NT2/D1 (cell line): ENCODE measurements around the gene FAM184A.

Experiments
- DNase-seq: peaks from one replicate; pipeline ENCODE4 v3.0.0-alpha.2; 2011; ENCODE audit warnings: low read depth, low spot score
- H3K27me3 ChIP-seq: 2 replicates; pipeline ENCODE4 v1.6.0; 2011; ENCODE audit warnings: mild to moderate bottlenecking; ENCODE audit not compliant: insufficient read length, insufficient read depth
- H3K36me3 ChIP-seq: 2 replicates; pipeline ENCODE4 v1.6.1; 2011; ENCODE audit warnings: mild to moderate bottlenecking, low read length, mixed read lengths; ENCODE audit not compliant: insufficient read depth, insufficient read length
- H3K4me1 ChIP-seq: 2 replicates; pipeline ENCODE4 v1.5.1; 2011; ENCODE audit not compliant: insufficient read depth, insufficient read length
- H3K4me3 ChIP-seq: 2 replicates; pipeline ENCODE4 v1.5.1; 2011; ENCODE audit warnings: low read depth; ENCODE audit not compliant: insufficient read length
- H3K9ac ChIP-seq: 2 replicates; pipeline ENCODE4 v1.6.0; 2011; ENCODE audit warnings: low read depth; ENCODE audit not compliant: insufficient read length
- H3K9me3 ChIP-seq: 2 replicates; pipeline ENCODE4 v1.5.1; 2011; ENCODE audit warnings: mild to moderate bottlenecking, low read length; ENCODE audit not compliant: insufficient read depth
- SUZ12 ChIP-seq: IDR thresholded peaks from 2 replicates; pipeline ENCODE4 v1.6.1; 2011; ENCODE audit not compliant: insufficient read length, insufficient read depth; ENCODE audit errors: extremely low read depth
- YY1 ChIP-seq: IDR thresholded peaks from 2 replicates; pipeline ENCODE4 v1.6.1; 2011; ENCODE audit not compliant: insufficient read length, insufficient read depth
- ZNF274 ChIP-seq: IDR thresholded peaks from 2 replicates; pipeline ENCODE4 v1.6.1; 2011; ENCODE audit warnings: mild to moderate bottlenecking, low read depth, low read length

Gene FAM184A

DNA sequence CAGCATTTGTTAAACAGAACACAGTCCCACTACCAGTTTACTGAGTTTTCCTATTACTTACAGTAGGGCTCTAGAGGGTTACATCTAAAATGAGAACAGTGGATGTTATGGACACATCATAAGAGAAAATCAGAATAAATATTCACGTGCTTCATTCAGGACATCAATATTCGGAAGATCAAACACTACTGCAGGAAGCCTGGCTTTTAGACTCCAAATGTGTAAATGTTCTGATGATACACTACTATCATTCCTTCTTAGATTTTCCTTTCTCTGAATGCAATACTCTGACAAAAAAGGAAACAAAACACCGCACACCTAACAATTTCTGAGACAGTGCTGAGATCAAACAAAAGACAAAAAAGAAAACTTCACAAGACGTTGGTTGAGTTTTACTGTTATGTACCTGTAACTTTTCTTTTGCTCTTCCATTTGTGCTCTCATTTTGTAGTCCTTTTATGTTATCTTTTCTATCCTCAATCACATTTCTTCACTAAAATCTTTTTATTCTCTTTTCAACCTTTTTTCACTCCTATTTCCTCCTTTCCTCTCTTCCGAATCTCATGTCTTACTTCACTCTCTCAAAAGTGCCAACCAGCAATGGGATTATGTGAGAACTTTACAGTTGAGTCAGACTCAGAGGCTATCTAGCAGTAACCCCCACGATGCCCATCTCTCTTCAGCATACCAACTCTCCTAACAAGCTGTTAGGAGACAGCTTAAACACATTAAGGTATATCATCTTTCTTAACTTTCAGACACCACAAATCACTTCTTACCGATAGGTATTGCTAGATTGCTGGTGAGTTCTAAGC lies 1.7 kb downstream of the FAM184A start:
- no peak for TF ChIP-seq YY1
- TF ChIP-seq SUZ12 = no peak
- no peak for TF ChIP-seq ZNF274
- Histone ChIP-seq H3K9ac (no peak overlapping the region), H3K27me3 (peaks cover 12% of the 10 kb centered on the region), H3K4me3 (no peak overlapping the region), H3K9me3 (no peaks in the 10 kb centered on the region), H3K4me1 (no peaks in the 10 kb centered on the region), H3K36me3 (no peaks in the 10 kb centered on the region)
- DNase-seq = no peak

DNA sequence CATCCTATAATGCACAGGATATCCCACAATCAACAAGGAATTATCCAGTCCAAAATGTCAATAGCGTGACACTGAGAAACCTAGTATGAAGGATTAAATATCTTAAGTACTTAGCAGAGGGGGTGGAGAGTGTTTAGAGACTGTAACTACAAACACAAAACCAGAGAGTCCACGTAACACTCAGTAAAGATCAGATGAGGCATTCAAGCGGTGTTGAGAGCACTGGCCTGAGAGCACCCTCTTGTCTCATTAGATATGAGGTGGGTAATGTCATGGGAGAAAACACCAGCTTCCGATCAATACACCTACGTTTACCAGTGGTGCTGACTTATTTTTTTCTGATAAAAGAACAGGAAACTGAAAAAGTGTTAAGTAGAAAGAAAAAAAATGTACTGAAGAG lies 2.3 kb downstream of the FAM184A start:
- H3K9ac ChIP-seq = no peak overlapping the region
- TF ChIP-seq ZNF274 (no peak), YY1 (no peak), SUZ12 (no peak)
- no peaks in the 10 kb centered on the region for H3K9me3 ChIP-seq
- no peak overlapping the region for H3K4me3 ChIP-seq
- H3K36me3 ChIP-seq = no peaks in the 10 kb centered on the region
- peaks cover 12% of the 10 kb centered on the region for H3K27me3 ChIP-seq
- no peak for DNase-seq
- no peaks in the 10 kb centered on the region for H3K4me1 ChIP-seq

DNA sequence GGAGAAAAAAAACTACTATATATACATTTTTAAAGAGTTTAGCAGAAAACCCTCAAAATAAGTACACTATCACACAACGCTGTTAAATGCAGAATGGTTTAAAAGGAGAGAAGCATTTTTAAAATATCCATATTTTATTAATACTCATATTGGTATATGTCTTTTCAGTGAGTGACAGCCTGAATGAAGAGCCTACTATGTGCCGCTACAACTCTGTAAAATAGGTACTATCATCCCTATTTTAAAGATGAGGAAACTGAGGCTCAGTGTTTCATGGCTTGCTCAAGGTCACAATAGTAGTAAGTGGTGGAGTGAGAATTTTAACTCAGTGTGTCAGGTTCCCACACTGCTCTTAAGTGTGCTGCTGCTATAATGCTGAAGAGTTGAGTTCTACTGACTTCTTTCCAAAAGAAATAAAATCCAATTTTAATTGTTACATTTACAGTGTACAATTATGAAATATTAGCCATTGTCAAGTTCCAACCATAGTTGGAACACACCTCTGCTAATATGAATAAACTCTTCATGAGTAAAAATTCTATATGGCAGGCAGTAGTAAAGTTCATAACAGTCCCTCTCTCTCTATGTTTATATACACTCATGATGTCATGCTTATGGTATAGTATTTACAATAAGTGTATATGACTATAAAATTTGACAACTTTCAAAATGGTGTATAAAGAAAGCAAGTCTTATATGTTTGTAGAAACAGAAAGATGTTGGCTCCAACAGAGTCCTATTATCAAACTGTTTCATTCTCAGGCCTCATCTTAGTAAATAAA lies 3.1 kb downstream of the FAM184A start:
- H3K9me3 ChIP-seq = no peaks in the 10 kb centered on the region
- no peak overlapping the region for H3K4me3 ChIP-seq
- no peak for DNase-seq
- H3K36me3 ChIP-seq = no peaks in the 10 kb centered on the region
- H3K4me1 ChIP-seq = no peaks in the 10 kb centered on the region
- H3K27me3 ChIP-seq = peaks cover 12% of the 10 kb centered on the region
- no peak overlapping the region for H3K9ac ChIP-seq
- TF ChIP-seq YY1 (no peak), ZNF274 (no peak), SUZ12 (no peak)

DNA sequence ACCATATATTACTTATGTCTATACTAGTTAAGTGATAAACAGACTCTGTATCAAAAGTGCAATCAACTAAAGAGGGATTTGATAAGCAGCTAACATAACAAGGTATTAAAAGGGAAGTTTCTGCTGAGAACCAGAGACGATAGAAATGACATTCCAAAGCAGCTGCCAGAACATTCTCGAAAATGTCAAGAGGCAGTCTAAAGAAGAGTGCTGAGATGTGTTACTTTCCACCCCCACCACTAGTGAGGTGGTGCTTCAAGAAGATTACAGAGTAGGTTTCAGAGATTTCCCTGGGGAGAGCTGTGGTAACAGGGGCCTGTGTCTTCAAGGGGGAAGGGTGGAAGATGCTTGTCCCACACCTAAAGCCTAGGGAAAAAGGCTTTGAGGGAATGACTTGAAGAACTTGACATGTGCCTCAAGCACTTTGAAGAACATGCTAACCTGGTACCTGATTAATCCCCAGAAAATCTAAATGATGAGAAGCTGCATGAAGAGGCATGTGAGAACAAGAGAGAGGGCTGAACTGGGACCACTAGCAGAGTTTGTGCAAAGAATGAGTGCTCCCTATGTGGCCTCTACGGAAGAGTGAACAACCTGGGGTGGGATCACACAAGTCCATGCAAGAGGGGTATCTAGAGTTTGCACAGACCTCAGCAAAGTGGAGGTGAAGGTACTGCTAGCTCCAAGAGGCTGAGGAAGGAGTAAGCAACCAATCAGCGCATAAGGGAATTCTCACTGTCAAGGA lies 5.0 kb downstream of the FAM184A start:
- no peak for DNase-seq
- peaks cover 3% of the 10 kb centered on the region for H3K27me3 ChIP-seq
- no peaks in the 10 kb centered on the region for H3K9me3 ChIP-seq
- H3K36me3 ChIP-seq = no peaks in the 10 kb centered on the region
- no peak overlapping the region for H3K4me3 ChIP-seq
- H3K4me1 ChIP-seq = no peaks in the 10 kb centered on the region
- H3K9ac ChIP-seq = no peak overlapping the region
- no peak for TF ChIP-seq YY1
- no peak for TF ChIP-seq ZNF274
- no peak for TF ChIP-seq SUZ12

DNA sequence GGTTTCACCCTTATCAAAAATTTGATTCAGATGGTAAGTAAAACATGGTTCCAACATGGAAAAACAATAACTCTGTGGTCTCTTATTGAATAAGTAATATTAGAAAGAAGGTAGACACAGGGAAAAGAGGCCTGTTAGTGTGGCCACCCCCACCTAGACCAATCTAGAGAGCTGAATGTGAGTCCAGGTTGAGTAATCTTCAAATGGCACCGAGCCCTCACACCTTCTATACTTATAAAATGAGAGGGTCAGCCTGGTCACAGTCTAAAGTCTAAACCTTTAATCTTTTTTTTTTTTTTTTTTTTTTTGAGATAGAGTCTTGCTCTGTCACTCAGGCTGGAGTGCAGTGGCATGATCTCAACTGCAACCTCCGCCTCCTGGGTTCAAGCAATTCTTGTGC lies 6.9 kb downstream of the FAM184A start:
- Histone ChIP-seq H3K27me3 (no peaks in the 10 kb centered on the region), H3K36me3 (no peaks in the 10 kb centered on the region), H3K9ac (no peak overlapping the region), H3K9me3 (no peaks in the 10 kb centered on the region), H3K4me1 (no peaks in the 10 kb centered on the region), H3K4me3 (no peak overlapping the region)
- no peak for DNase-seq
- TF ChIP-seq ZNF274 (no peak), YY1 (no peak), SUZ12 (no peak)

GRCh38 chr6:119067091-119067490 lies 11.4 kb downstream of the FAM184A start:
- no peaks in the 10 kb centered on the region for H3K4me1 ChIP-seq
- no peak overlapping the region for H3K4me3 ChIP-seq
- no peaks in the 10 kb centered on the region for H3K36me3 ChIP-seq
- no peak for DNase-seq
- TF ChIP-seq SUZ12 = no peak
- no peak for TF ChIP-seq ZNF274
- TF ChIP-seq YY1 = no peak
- no peaks in the 10 kb centered on the region for H3K27me3 ChIP-seq
- no peaks in the 10 kb centered on the region for H3K9me3 ChIP-seq
- H3K9ac ChIP-seq = no peak overlapping the region

GRCh38 chr6:119066517-119066916 lies 11.9 kb downstream of the FAM184A start:
- TF ChIP-seq ZNF274 (no peak), YY1 (no peak), SUZ12 (no peak)
- Histone ChIP-seq H3K4me3 (no peak overlapping the region), H3K36me3 (no peaks in the 10 kb centered on the region), H3K9me3 (no peaks in the 10 kb centered on the region), H3K9ac (no peak overlapping the region), H3K4me1 (no peaks in the 10 kb centered on the region), H3K27me3 (no peaks in the 10 kb centered on the region)
- DNase-seq = no peak
